Naive thymus-derived CD8-positive, alpha-beta T cell (primary cell): ENCODE data around the gene ABCC1. TPM values are rescaled to one million over a fixed set of nuclear protein-coding genes. Genes with fewer than 3 reads are reported as not detected.
"Not testable (repeated sequence)": the region's sequence is repeated elsewhere in the genome, so short reads cannot be mapped to it uniquely, and the experiment has no call there.

Experiments
- ATAC-seq, 2 donors: fragments of 150-1000 bp; cut with Tn5 transposase in 1 of 2; sonication (Bioruptor Pico), chemical (Tn5 transposase) in 1 of 2; 1 replicate in 1 of 2; 2 replicates in 1 of 2; pipeline ENCODE4 v1.10.0; 2021; ENCODE audit warnings: mild to moderate bottlenecking in 2 of 2, moderate library complexity in 2 of 2
- POLR2A ChIA-PET: fragments of 350-600 bp; sonication (Branson Sonifier 250); formaldehyde crosslinking; loops from one replicate; lab custom pipeline; 2021; ENCODE audit warnings: antibody characterized with exemption; lab: Charles Lee
- DNase-seq, 10 donors: peaks; one replicate each; pipeline versions ENCODE4 v3.0.0 to v3.0.0-alpha.2; 2020 to 2022
- H3K27ac Mint-ChIP-seq, 10 donors: one replicate each; pipeline ENCODE4 v1.8.0; 2020 to 2022; ENCODE audit warnings: mild to moderate bottlenecking in 10 of 10, mixed read lengths in 10 of 10, moderate library complexity in 4 of 10, inconsistent platforms in 1 of 10
- H3K27me3 Mint-ChIP-seq, 5 donors: one replicate each; pipeline ENCODE4 v1.8.0; 2021 to 2022; ENCODE audit warnings: mixed read lengths in 5 of 5
- H3K36me3 Mint-ChIP-seq, 3 donors: one replicate each; pipeline ENCODE4 v1.8.0; 2020 to 2022; ENCODE audit warnings: mixed read lengths in 3 of 3, mild to moderate bottlenecking in 2 of 3, inconsistent platforms in 1 of 3
- H3K4me1 Mint-ChIP-seq, 4 donors: one replicate each; pipeline ENCODE4 v1.8.0; 2021 to 2022; ENCODE audit warnings: mixed read lengths in 4 of 4
- H3K4me3 Mint-ChIP-seq, 10 donors: one replicate each; pipeline ENCODE4 v1.8.0; 2020 to 2022; ENCODE audit warnings: mild to moderate bottlenecking in 10 of 10, mixed read lengths in 10 of 10, moderate library complexity in 6 of 10, inconsistent platforms in 1 of 10
- H3K9me3 Mint-ChIP-seq, 9 donors: one replicate each; pipeline ENCODE4 v1.8.0; 2020 to 2022; ENCODE audit warnings: mixed read lengths in 9 of 9, mild to moderate bottlenecking in 3 of 9, inconsistent platforms in 1 of 9, moderate library complexity in 1 of 9
- polyA plus RNA-seq, 3 donors: library from polyadenylated mRNA; unstranded; fragments of 300-500 nt; fragmentation: Illumina TruSeq; gene quantifications; one replicate each; pipeline ENCODE4 v1.2.3, GENCODE V29; 2021
- total RNA-seq, 8 experiments: library from RNA in 2 of 8; stranded (reverse) in 2 of 8; gene quantifications; one replicate each; pipeline ENCODE4 v1.2.3 and lab custom pipeline; 2021 to 2026

Gene ABCC1
- total and polyA plus RNA-seq, 5 experiments from 2014 or later = 3.7 to 68.6 (median 9.0) TPM

- Mint-ChIP-seq H3K9me3 (no peaks in the 10 kb centered on the region), H3K27ac (no peak overlapping the region), H3K36me3 (no peaks in the 10 kb centered on the region), H3K4me3 (no peak overlapping the region), H3K27me3 (no peaks in the 10 kb centered on the region), H3K4me1 (no peaks in the 10 kb centered on the region)
- ATAC-seq (no peak), DNase-seq (no peak)
- POLR2A ChIA-PET = no interaction called here
These were observed 24.4 kb upstream of the ABCC1 start for GRCh38 chr16:15924996-15925395.

GRCh38 chr16:15925631-15926030 is 23.8 kb upstream of the ABCC1 start:
- ATAC-seq (no peak), DNase-seq (no peak)
- no peaks in the 10 kb centered on the region for H3K9me3 Mint-ChIP-seq
- no peaks in the 10 kb centered on the region for H3K4me1 Mint-ChIP-seq
- no peaks in the 10 kb centered on the region for H3K36me3 Mint-ChIP-seq
- no peak overlapping the region for H3K27ac Mint-ChIP-seq
- POLR2A ChIA-PET = no interaction called here
- H3K27me3 Mint-ChIP-seq = no peaks in the 10 kb centered on the region
- no peak overlapping the region for H3K4me3 Mint-ChIP-seq

- Mint-ChIP-seq H3K27me3 (no peaks in the 10 kb centered on the region), H3K9me3 (no peaks in the 10 kb centered on the region)
These were observed 20.9 kb upstream of the ABCC1 start for GRCh38 chr16:15928261-15929104.

GRCh38 chr16:15932939-15933338 is 16.5 kb upstream of the ABCC1 start:
- Mint-ChIP-seq H3K4me1 (no peaks in the 10 kb centered on the region), H3K4me3 (no peak overlapping the region), H3K27me3 (no peaks in the 10 kb centered on the region), H3K27ac (no peak overlapping the region), H3K9me3 (no peaks in the 10 kb centered on the region), H3K36me3 (no peaks in the 10 kb centered on the region)
- POLR2A ChIA-PET = no interaction called here
- DNase-seq = no peak
- ATAC-seq = no peak

More at GRCh38 chr16:15928261-15929104, 20.9 kb upstream of the ABCC1 start:
- Mint-ChIP-seq H3K4me1 (no peaks in the 10 kb centered on the region), H3K36me3 (no peaks in the 10 kb centered on the region), H3K27ac (no peak overlapping the region), H3K4me3 (no peak overlapping the region)
- POLR2A ChIA-PET = no interaction called here
- DNase-seq (no peak), ATAC-seq (no peak)

GRCh38 chr16:15933781-15934180 is 15.6 kb upstream of the ABCC1 start:
- POLR2A ChIA-PET = no interaction called here
- no peaks in the 10 kb centered on the region for H3K36me3 Mint-ChIP-seq

DNA sequence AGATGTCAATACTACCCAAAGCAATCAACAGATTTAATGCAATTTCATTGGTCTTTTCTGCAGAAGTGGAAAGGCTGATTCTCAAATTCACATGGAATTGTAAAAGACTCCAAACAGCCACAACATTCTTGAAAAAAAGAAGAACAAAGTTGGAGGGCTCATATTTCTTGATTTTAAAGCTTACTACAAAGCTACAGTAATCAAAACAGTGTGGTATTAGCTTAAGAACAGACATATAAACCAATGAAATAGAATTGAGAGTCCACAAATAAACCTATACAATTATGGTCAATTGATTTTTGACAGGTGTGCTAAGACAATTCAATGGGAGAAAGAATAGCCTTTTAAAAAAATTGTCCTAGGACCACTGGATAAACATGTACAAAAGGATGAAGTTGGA is 14.4 kb upstream of the ABCC1 start:
- Mint-ChIP-seq H3K27me3 (no peaks in the 10 kb centered on the region), H3K4me3 (no peak overlapping the region), H3K4me1 (peaks cover 0 to 4% (median under 1%) of the 10 kb centered on the region in 4 donors), H3K36me3 (no peaks in the 10 kb centered on the region), H3K9me3 (no peaks in the 10 kb centered on the region), H3K27ac (no peak overlapping the region)
- no peak for DNase-seq
- no peak for ATAC-seq
- POLR2A ChIA-PET = no interaction called here

More at GRCh38 chr16:15933781-15934180, 15.6 kb upstream of the ABCC1 start:
- Mint-ChIP-seq H3K4me3 (no peak overlapping the region), H3K27ac (no peak overlapping the region), H3K9me3 (no peaks in the 10 kb centered on the region), H3K4me1 (no peaks in the 10 kb centered on the region), H3K27me3 (no peaks in the 10 kb centered on the region)
- ATAC-seq (no peak), DNase-seq (no peak)

DNA sequence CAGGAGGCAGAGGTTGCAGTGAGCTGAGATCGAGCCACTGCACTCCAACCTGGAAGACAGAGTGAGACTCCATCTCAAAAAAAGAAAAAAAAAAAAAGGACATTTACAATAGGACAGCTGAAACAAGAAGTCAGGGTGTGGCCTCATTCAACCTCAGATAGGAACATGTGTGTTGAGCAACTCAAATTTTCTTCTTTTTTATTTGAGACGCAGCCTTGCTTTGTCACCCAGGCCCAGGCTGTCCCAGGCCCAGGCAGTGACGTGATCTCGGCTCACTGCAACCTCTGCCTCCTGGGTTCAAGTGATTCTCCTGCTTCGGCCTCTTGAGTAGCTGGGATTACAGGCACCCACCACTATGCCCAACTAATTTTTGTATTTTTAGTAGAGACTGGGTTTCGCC is 12.6 kb upstream of the ABCC1 start:
- H3K9me3 Mint-ChIP-seq, H3K4me3 Mint-ChIP-seq, H3K27me3 Mint-ChIP-seq, H3K36me3 Mint-ChIP-seq, ATAC-seq, H3K4me1 Mint-ChIP-seq, H3K27ac Mint-ChIP-seq, DNase-seq: not testable (repeated sequence)
- POLR2A ChIA-PET = interaction anchor here (0.6 to 1.0 kb wide), 2 partner anchors 10 to 16 kb away, joined by 3 read pairs; no protein-coding TSS in a partner anchor

GRCh38 chr16:15942931-15943690 is 6.3 kb upstream of the ABCC1 start:
- Mint-ChIP-seq H3K9me3 (no peaks in the 10 kb centered on the region), H3K4me1 (peaks cover 2 to 21% (median 16%) of the 10 kb centered on the region in 4 donors), H3K27ac (peak overlapping the region in 2 of 10 donors; percentile 53 to 71), H3K4me3 (peak overlapping the region in 1 of 10 donors; percentile 46), H3K36me3 (no peaks in the 10 kb centered on the region), H3K27me3 (no peaks in the 10 kb centered on the region)
- POLR2A ChIA-PET = no interaction called here
- no peak for DNase-seq
- no peak for ATAC-seq

- Mint-ChIP-seq H3K9me3 (no peaks in the 10 kb centered on the region), H3K27me3 (no peaks in the 10 kb centered on the region), H3K4me1 (peaks cover 15 to 37% (median 31%) of the 10 kb centered on the region in 4 donors), H3K4me3 (no peak overlapping the region), H3K27ac (peak overlapping the region in 3 of 10 donors; percentile 24 to 48 (median 44)), H3K36me3 (no peaks in the 10 kb centered on the region)
- POLR2A ChIA-PET = interaction anchor here (0.6 to 1.5 kb wide), 3 partner anchors 9 to 58 kb away, joined by 3 to 4 read pairs (median 3); partner anchors contain the start of gene CEP20
- DNase-seq (no peak), ATAC-seq (no peak)
These were observed 3.0 kb upstream of the ABCC1 start for GRCh38 chr16:15946257-15947044.

GRCh38 chr16:15947983-15948509 is 1.4 kb upstream of the ABCC1 start:
- peaks cover 17 to 43% (median 38%) of the 10 kb centered on the region in 4 donors for H3K4me1 Mint-ChIP-seq
- no peaks in the 10 kb centered on the region for H3K27me3 Mint-ChIP-seq
- POLR2A ChIA-PET = interaction anchor here (0.5 to 1.5 kb wide), 3 partner anchors 11 to 63 kb away, joined by 3 to 4 read pairs (median 3); partner anchors contain the start of gene CEP20
- no peaks in the 10 kb centered on the region for H3K9me3 Mint-ChIP-seq
- DNase-seq = no peak
- H3K4me3 Mint-ChIP-seq = peak overlapping the region in 2 of 10 donors; percentile 26 to 93
- H3K27ac Mint-ChIP-seq = peak overlapping the region in 5 of 10 donors; percentile 7 to 66 (median 21)
- ATAC-seq = no peak
- peaks cover 0 to 3% (median 0%) of the 10 kb centered on the region in 3 donors for H3K36me3 Mint-ChIP-seq

DNA sequence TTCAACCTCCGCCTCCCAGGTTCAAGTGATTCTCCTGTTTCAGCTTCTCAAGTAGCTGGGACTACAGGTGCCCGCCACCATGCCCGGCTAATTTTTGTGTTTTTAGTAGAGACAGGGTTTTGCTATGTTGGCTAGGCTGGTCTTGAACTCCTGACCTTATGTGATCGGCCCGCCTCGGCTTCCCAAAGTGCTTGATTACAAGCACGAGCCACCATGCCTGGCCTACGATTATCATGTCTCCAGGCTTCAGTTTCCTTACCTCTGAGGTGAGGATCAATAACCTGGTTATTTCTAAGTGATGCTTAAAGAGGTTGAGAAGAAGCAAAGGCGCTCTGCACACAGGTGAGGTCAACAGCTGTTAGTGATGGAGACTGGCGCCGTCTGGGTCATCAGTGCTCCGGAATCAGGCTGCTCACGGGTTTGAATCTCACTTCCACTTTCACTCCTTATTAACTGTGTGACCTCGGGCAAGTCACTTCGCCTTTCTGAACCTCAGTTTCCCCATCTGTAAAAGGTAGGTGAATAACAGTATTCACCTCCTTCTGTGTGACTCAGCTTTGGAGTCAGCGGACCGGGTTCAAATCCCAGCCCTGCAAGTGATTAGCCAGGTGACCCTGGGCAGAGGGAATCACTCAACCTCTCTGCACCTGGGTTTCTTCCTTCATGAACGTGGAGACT is 745 bp upstream of the ABCC1 start:
- peak in 1 of 10 donors; percentile 14 for DNase-seq
- Mint-ChIP-seq H3K4me3 (peak overlapping the region; percentile 82 to 93 (median 88)), H3K4me1 (peaks cover 22 to 43% (median 39%) of the 10 kb centered on the region in 4 donors), H3K27ac (peak overlapping the region; percentile 83 to 96 (median 94)), H3K27me3 (no peaks in the 10 kb centered on the region), H3K9me3 (no peaks in the 10 kb centered on the region), H3K36me3 (peaks cover 0 to 3% (median 0%) of the 10 kb centered on the region in 3 donors)
- POLR2A ChIA-PET = interaction anchor here (0.7 to 1.4 kb wide), 2 partner anchors 11 to 80 kb away, joined by 3 read pairs; no protein-coding TSS in a partner anchor
- ATAC-seq = no peak
